Brain microvascular endothelial cell (primary cell): ENCODE measurements around the gene LDLRAD2.
"Not testable (repeated sequence)": the region's sequence is repeated elsewhere in the genome, so short reads cannot be mapped to it uniquely, and the experiment has no call there.

Experiments
- DNase-seq: peaks from one replicate; pipeline ENCODE4 v3.0.0-alpha.2; 2020
- H3K27ac ChIP-seq: fragments of 250-450 bp; sonication (Bioruptor Pico); 2 replicates; pipeline ENCODE4 v1.5.1; 2020; ENCODE audit warnings: mild to moderate bottlenecking, moderate library complexity
- H3K27me3 ChIP-seq: fragments of 250-450 bp; sonication (Bioruptor Pico); replicated peaks from 2 replicates; pipeline ENCODE4 v1.5.1; 2020; ENCODE audit warnings: mild to moderate bottlenecking
- H3K36me3 ChIP-seq: fragments of 250-450 bp; sonication (Bioruptor Pico); replicated peaks from 2 replicates; pipeline ENCODE4 v1.5.1; 2020; ENCODE audit warnings: mild to moderate bottlenecking
- H3K4me3 ChIP-seq: 2 replicates; pipeline ENCODE4 v1.5.1; 2011; ENCODE audit warnings: low read depth, mild to moderate bottlenecking, control low read depth, low read length, moderate library complexity
- CTCF ChIP-seq: IDR thresholded peaks from 2 replicates; pipeline ENCODE4 v1.5.1; 2011; ENCODE audit warnings: low read depth, mild to moderate bottlenecking, moderate library complexity, low read length, control low read depth, inconsistent platforms; ENCODE audit errors: missing control alignments
- in situ Hi-C: cut with HindIII; loops from 2 replicates; pipeline ENCODE4 v1.10.0; 2017; ENCODE audit warnings: low sequenced_read_pairs, low pct_ligation_motif_present

The LDLRAD2 gene

GRCh38 chr1:21782868-21783678 is 29.0 kb upstream of the LDLRAD2 start, which contains the start of gene USP48:
Gene USP48 (minus strand): TSS chr1:21783149. CDS start chr1:21782957, 192 bp downstream.
- peak; percentile 87 for DNase-seq
- TF ChIP-seq CTCF = no peak
- H3K36me3 ChIP-seq = peaks cover 4% of the 10 kb centered on the region
- in situ Hi-C loops = no loop called here
- no peaks in the 10 kb centered on the region for H3K27me3 ChIP-seq
- H3K4me3 ChIP-seq = peak within 1 kb of the TSS; percentile 94
- peak within 1 kb of the TSS; percentile 100 for H3K27ac ChIP-seq

DNA sequence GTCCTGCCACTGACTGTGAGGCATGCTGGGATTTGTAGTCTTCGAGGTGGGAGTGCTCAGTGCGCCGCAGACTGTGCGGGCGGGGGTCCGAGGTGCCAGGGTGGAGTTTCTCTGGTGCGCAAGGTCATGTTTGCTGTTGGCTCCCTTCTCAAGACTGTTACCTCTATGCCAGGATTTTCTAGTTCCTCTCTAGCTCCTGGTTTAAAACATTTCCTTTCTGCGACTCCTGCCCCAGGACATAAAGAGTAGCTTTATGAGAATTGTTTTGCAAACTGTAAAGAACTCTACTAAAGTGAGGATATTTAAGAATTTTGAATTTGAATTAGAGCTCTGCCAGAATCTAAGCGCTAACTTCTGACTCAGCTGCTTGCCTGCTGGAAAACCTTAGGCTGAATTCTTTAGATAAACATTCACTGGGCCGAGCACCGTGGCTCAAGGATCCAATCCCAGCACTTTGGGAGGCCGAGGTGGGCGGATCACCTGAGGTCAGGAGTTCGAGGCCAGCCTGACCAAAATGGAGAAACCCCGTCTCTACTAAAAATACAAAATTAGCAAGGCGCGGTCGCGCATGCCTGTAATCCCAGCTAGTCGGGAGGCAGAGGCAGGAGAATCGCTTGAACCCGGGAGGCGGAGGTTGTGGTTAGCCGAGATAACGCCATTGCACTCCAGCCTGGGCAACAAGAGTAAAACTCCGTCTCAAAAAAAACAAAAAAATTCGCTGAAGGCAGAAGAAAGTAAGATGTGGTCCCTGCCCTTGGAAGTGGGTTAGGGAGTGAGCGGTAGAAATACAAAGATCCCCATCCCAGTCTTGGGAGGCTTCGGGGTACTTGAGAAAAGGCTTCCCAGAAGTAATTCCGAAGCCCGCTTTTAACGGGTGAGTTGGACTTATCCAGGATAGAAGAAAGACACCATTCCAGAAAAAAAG is 28.1 kb upstream of the LDLRAD2 start:
- peak; percentile 93 for DNase-seq
- no peak for TF ChIP-seq CTCF
- H3K4me3 ChIP-seq = peak overlapping the region; percentile 94
- no peaks in the 10 kb centered on the region for H3K27me3 ChIP-seq
- peak overlapping the region; percentile 100 for H3K27ac ChIP-seq
- in situ Hi-C loops = no loop called here
- H3K36me3 ChIP-seq = peaks cover 4% of the 10 kb centered on the region

DNA sequence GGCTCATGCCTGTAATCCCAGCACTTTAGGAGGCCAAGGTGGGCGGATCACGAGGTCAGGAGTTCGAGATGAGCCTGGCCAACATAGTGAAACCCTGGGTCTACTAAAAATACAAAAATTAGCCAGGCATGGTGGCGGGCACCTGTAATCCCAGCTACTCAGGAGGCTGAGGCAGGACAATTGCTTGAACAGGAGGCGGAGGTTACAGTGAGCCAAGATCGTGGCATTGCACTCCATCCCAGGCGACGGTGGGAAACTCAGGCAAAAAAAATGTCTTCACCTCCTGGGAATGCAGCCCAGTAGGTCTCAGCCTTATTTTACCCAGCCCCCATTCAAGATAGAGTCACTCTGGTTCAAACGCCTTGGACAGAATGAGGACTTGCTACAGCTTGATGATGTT is 26.3 kb upstream of the LDLRAD2 start:
- H3K27me3 ChIP-seq, H3K4me3 ChIP-seq, in situ Hi-C loops, DNase-seq, H3K27ac ChIP-seq, H3K36me3 ChIP-seq: not testable (repeated sequence)

GRCh38 chr1:21786640-21787039 is 25.4 kb upstream of the LDLRAD2 start:
- in situ Hi-C loops = no loop called here
- H3K36me3 ChIP-seq = peaks cover 4% of the 10 kb centered on the region
- TF ChIP-seq CTCF = no peak
- no peaks in the 10 kb centered on the region for H3K27me3 ChIP-seq
- H3K27ac ChIP-seq = no peak overlapping the region
- DNase-seq = no peak
- H3K4me3 ChIP-seq = no peak overlapping the region

DNA sequence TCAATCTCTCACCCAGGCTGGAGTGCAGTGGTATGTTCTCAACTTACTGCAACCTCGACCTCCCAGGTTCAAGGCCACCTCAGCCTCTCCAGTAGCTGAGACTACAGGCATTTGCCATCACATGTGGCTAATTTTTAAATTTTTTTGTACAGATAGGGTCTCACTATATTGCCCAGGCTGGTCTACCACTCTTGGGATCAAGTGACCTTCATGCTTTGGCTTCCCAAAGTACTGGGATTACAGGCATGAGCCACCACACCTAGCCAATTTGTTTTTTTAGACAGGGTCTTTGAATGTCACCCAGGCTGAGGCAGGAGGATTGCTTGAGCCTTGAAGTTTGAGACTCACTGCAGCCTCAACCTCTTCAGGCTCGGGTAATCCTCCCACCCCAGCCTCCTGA is 19.0 kb upstream of the LDLRAD2 start:
- DNase-seq = no peak

More for the DNA sequence above, 19.0 kb upstream of the LDLRAD2 start:
- Histone ChIP-seq H3K36me3 (no peaks in the 10 kb centered on the region), H3K4me3 (no peak overlapping the region), H3K27ac (no peak overlapping the region), H3K27me3 (no peaks in the 10 kb centered on the region)
- in situ Hi-C loops = no loop called here
- TF ChIP-seq CTCF = no peak
